ENCODE data around the gene TMEM132A.
"Not testable (repeated sequence)": the region's sequence is repeated elsewhere in the genome, so short reads cannot be mapped to it uniquely, and the experiment has no call there.

Gene TMEM132A

GRCh38 chr11:60906132-60906972 lies 17.9 kb upstream of the TMEM132A start, which contains the start of gene PRPF19:
TSS of gene PRPF19 (minus strand) at chr11:60906585. CDS start at chr11:60906382, 203 bp downstream.
- H3K79me2 ChIP-seq (ENCODE audit: control insufficient read depth, insufficient read depth, low read length, poor library complexity) = peaks cover 8% of the 10 kb centered on the region
- peak within 1 kb of the TSS; percentile 95 for H3K4me3 ChIP-seq (ENCODE audit: low read depth, low read length)
- peaks cover 4% of the 10 kb centered on the region for H3K79me1 ChIP-seq (ENCODE audit: low read length)
- peak within 1 kb of the TSS; percentile 69 for H2AFZ ChIP-seq (ENCODE audit: insufficient read depth, low read length, poor library complexity)
- peak; percentile 98 to 100 for DNase-seq
- peak within 1 kb of the TSS; percentile 81 for H4K8ac ChIP-seq (ENCODE audit: low read depth, low read length)
- H2AK5ac ChIP-seq (ENCODE audit: low read length) = peak within 1 kb of the TSS; percentile 13
- H4K12ac ChIP-seq (ENCODE audit: low read depth, low read length) = peak within 1 kb of the TSS; percentile 73
- no peak within 1 kb of the TSS for H3K23ac ChIP-seq (ENCODE audit: low read length)
- no peaks in the 10 kb centered on the region for H3K27me3 ChIP-seq (ENCODE audit: insufficient read depth, low read length)
- peak within 1 kb of the TSS; percentile 81 for H3K27ac ChIP-seq (ENCODE audit: low read depth, low read length)
- peak within 1 kb of the TSS; percentile 57 for H3K18ac ChIP-seq (ENCODE audit: low read length)
- peak within 1 kb of the TSS; percentile 37 for H2BK5ac ChIP-seq (ENCODE audit: low read depth, low read length, poor library complexity)
- H4K91ac ChIP-seq (ENCODE audit: low read depth, low read length) = peak within 1 kb of the TSS; percentile 79
- H2BK12ac ChIP-seq (ENCODE audit: low read length) = no peak within 1 kb of the TSS
- H3K9ac ChIP-seq (ENCODE audit: low read length) = peak within 1 kb of the TSS; percentile 85
- peaks cover 2 to 4% of the 10 kb centered on the region in 2 experiments for H3K4me1 ChIP-seq (ENCODE audit: control insufficient read depth in 1 of 2, insufficient read depth in 2 of 2, low read length in 2 of 2)
- peak within 1 kb of the TSS; percentile 86 for H3K4ac ChIP-seq (ENCODE audit: low read depth, low read length)
- H3K9me3 ChIP-seq (ENCODE audit: insufficient read depth, low read depth, low read length) = no peaks in the 10 kb centered on the region
- H3K14ac ChIP-seq (ENCODE audit: low read length) = peak within 1 kb of the TSS; percentile 91
- peak within 1 kb of the TSS; percentile 45 for H2BK120ac ChIP-seq (ENCODE audit: insufficient read depth, low read length, poor library complexity)
- WGBS (ENCODE audit: extremely low coverage, insufficient coverage, insufficient read length) = no CpG with 5 or more reads among the region's 75 CpGs
- peak within 1 kb of the TSS; percentile 98 for H3K4me2 ChIP-seq (ENCODE audit: low read length)
- H3K36me3 ChIP-seq (ENCODE audit: control insufficient read depth in 1 of 2, insufficient read depth in 2 of 2, low read length in 2 of 2) = peaks cover 16 to 23% of the 10 kb centered on the region in 2 experiments

DNA sequence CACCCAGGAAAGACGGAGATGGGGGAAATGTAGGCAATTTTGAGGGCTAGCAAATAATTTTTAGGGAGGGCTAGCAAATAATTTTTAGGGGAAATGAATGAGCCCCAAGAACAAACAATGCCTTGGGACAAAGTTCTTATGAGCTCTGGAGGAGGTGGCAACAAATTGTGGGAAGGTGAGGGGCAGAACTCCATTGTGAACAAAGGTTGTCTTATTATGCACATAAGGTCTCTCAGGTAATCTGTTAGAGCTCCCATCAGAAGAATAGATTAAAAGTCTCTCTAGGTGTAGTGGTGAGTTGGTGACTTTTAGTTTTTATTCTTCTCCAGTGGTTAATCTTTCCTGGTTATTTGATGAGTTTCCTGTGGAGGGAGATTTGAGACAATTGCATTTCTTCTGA lies 15.5 kb upstream of the TMEM132A start:
- Histone ChIP-seq H2AK5ac (ENCODE audit: low read length) (no peak overlapping the region), H3K36me3 (ENCODE audit: control insufficient read depth in 1 of 2, insufficient read depth in 2 of 2, low read length in 2 of 2) (no peaks in the 10 kb centered on the region), H3K4me2 (ENCODE audit: low read length) (no peak overlapping the region), H3K9me3 (ENCODE audit: insufficient read depth, low read depth, low read length) (no peaks in the 10 kb centered on the region), H4K12ac (ENCODE audit: low read depth, low read length) (no peak overlapping the region), H3K18ac (ENCODE audit: low read length) (no peak overlapping the region), H3K4me3 (ENCODE audit: low read depth, low read length) (no peak overlapping the region), H3K27me3 (ENCODE audit: insufficient read depth, low read length) (no peaks in the 10 kb centered on the region), H3K4ac (ENCODE audit: low read depth, low read length) (no peak overlapping the region), H2BK120ac (ENCODE audit: insufficient read depth, low read length, poor library complexity) (no peak overlapping the region), H2BK5ac (ENCODE audit: low read depth, low read length, poor library complexity) (no peak overlapping the region), H3K9ac (ENCODE audit: low read length) (no peak overlapping the region), H2AFZ (ENCODE audit: insufficient read depth, low read length, poor library complexity) (no peak overlapping the region), H3K79me2 (ENCODE audit: control insufficient read depth, insufficient read depth, low read length, poor library complexity) (peaks cover 8% of the 10 kb centered on the region), H3K27ac (ENCODE audit: low read depth, low read length) (no peak overlapping the region), H3K79me1 (ENCODE audit: low read length) (peaks cover 7% of the 10 kb centered on the region), H3K14ac (ENCODE audit: low read length) (no peak overlapping the region), H2BK12ac (ENCODE audit: low read length) (no peak overlapping the region), H4K91ac (ENCODE audit: low read depth, low read length) (no peak overlapping the region), H3K23ac (ENCODE audit: low read length) (no peak overlapping the region), H3K4me1 (ENCODE audit: control insufficient read depth in 1 of 2, insufficient read depth in 2 of 2, low read length in 2 of 2) (peaks cover 8 to 9% of the 10 kb centered on the region in 2 experiments), H4K8ac (ENCODE audit: low read depth, low read length) (no peak overlapping the region)
- WGBS (ENCODE audit: extremely low coverage, insufficient coverage, insufficient read length) = no CpG with 5 or more reads among the region's 1 CpG
- no peak for DNase-seq

DNA sequence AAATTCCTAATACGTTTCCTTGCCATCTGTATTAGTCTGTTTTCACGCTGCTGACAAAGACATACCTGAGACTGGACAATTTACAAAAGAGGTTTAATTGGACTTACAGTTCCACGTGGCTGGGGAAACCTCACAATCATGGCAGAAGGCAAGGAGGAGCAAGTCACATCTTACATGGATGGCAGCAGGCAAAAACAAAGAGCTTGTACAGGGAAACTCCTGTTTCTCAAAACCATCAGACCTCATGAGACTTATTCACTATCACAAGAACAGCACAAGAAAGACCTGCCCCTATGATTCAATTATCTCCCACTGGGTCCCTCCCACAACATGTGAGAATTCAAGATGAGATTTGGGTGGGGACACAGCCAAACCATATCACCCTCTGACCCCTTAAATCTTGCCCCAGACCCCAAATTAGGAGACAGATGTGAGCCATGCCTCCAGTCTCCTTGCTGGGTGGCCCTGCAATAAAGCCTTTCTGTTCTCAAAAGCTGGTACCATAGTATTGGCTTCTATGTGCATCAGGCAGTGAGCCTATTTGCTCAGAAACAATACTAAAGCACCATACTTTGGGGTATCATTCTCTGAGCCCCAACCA lies 14.5 kb upstream of the TMEM132A start:
- not testable (repeated sequence) for H3K14ac ChIP-seq (ENCODE audit: low read length); H4K12ac ChIP-seq (ENCODE audit: low read depth, low read length); H3K4me2 ChIP-seq (ENCODE audit: low read length); H2AK5ac ChIP-seq (ENCODE audit: low read length); H4K91ac ChIP-seq (ENCODE audit: low read depth, low read length); H3K4me3 ChIP-seq (ENCODE audit: low read depth, low read length); H2BK120ac ChIP-seq (ENCODE audit: insufficient read depth, low read length, poor library complexity); H3K9ac ChIP-seq (ENCODE audit: low read length); H3K4me1 ChIP-seq (ENCODE audit: control insufficient read depth in 1 of 2, insufficient read depth in 2 of 2, low read length in 2 of 2); H2BK5ac ChIP-seq (ENCODE audit: low read depth, low read length, poor library complexity); H3K9me3 ChIP-seq (ENCODE audit: insufficient read depth, low read depth, low read length); DNase-seq; H2AFZ ChIP-seq (ENCODE audit: insufficient read depth, low read length, poor library complexity); H4K8ac ChIP-seq (ENCODE audit: low read depth, low read length); H3K18ac ChIP-seq (ENCODE audit: low read length); H3K27ac ChIP-seq (ENCODE audit: low read depth, low read length); H3K27me3 ChIP-seq (ENCODE audit: insufficient read depth, low read length); H2BK12ac ChIP-seq (ENCODE audit: low read length); H3K4ac ChIP-seq (ENCODE audit: low read depth, low read length); H3K23ac ChIP-seq (ENCODE audit: low read length); H3K36me3 ChIP-seq (ENCODE audit: control insufficient read depth in 1 of 2, insufficient read depth in 2 of 2, low read length in 2 of 2)
- Histone ChIP-seq H3K79me1 (ENCODE audit: low read length) (peaks cover 16% of the 10 kb centered on the region), H3K79me2 (ENCODE audit: control insufficient read depth, insufficient read depth, low read length, poor library complexity) (peaks cover 15% of the 10 kb centered on the region)
- WGBS (ENCODE audit: extremely low coverage, insufficient coverage, insufficient read length) = no CpG with 5 or more reads among the region's 3 CpGs

GRCh38 chr11:60910281-60910687 lies 14.0 kb upstream of the TMEM132A start:
- H3K27ac ChIP-seq (ENCODE audit: low read depth, low read length) = no peak overlapping the region
- H3K9me3 ChIP-seq (ENCODE audit: insufficient read depth, low read depth, low read length) = no peaks in the 10 kb centered on the region
- peaks cover 15% of the 10 kb centered on the region for H3K79me2 ChIP-seq (ENCODE audit: control insufficient read depth, insufficient read depth, low read length, poor library complexity)
- no peak overlapping the region for H4K8ac ChIP-seq (ENCODE audit: low read depth, low read length)
- no peak overlapping the region for H3K14ac ChIP-seq (ENCODE audit: low read length)
- no peak overlapping the region for H2AK5ac ChIP-seq (ENCODE audit: low read length)
- no CpG with 5 or more reads among the region's 3 CpGs for WGBS (ENCODE audit: extremely low coverage, insufficient coverage, insufficient read length)
- no peak overlapping the region for H3K18ac ChIP-seq (ENCODE audit: low read length)
- no peak overlapping the region for H3K4ac ChIP-seq (ENCODE audit: low read depth, low read length)
- H3K4me2 ChIP-seq (ENCODE audit: low read length) = no peak overlapping the region
- H2BK120ac ChIP-seq (ENCODE audit: insufficient read depth, low read length, poor library complexity) = no peak overlapping the region
- H2BK5ac ChIP-seq (ENCODE audit: low read depth, low read length, poor library complexity) = no peak overlapping the region
- H4K12ac ChIP-seq (ENCODE audit: low read depth, low read length) = no peak overlapping the region
- H3K27me3 ChIP-seq (ENCODE audit: insufficient read depth, low read length) = no peaks in the 10 kb centered on the region
- H3K4me1 ChIP-seq (ENCODE audit: control insufficient read depth in 1 of 2, insufficient read depth in 2 of 2, low read length in 2 of 2) = peaks cover 7 to 8% of the 10 kb centered on the region in 2 experiments
- H2AFZ ChIP-seq (ENCODE audit: insufficient read depth, low read length, poor library complexity) = no peak overlapping the region
- peaks cover 16% of the 10 kb centered on the region for H3K79me1 ChIP-seq (ENCODE audit: low read length)
- H4K91ac ChIP-seq (ENCODE audit: low read depth, low read length) = no peak overlapping the region
- H3K23ac ChIP-seq (ENCODE audit: low read length) = no peak overlapping the region
- no peak for DNase-seq
- no peaks in the 10 kb centered on the region for H3K36me3 ChIP-seq (ENCODE audit: control insufficient read depth in 1 of 2, insufficient read depth in 2 of 2, low read length in 2 of 2)
- H3K4me3 ChIP-seq (ENCODE audit: low read depth, low read length) = no peak overlapping the region
- H2BK12ac ChIP-seq (ENCODE audit: low read length) = no peak overlapping the region
- no peak overlapping the region for H3K9ac ChIP-seq (ENCODE audit: low read length)

Data from trophoblast cell (in vitro differentiated cells and primary cell).